Stimulated activated CD8-positive, alpha-beta memory T cell treated with anti-CD3 and anti-CD28 coated beads, Interleukin-4, amount 100 ng/mL, for 48 hours (primary cell): ENCODE measurements around the gene HOMER2.
"Not testable (repeated sequence)": the region's sequence is repeated elsewhere in the genome, so short reads cannot be mapped to it uniquely, and the experiment has no call there.

Source experiments
- DNase-seq: peaks from one replicate; pipeline ENCODE4 v3.0.0-alpha.2; 2020

Gene HOMER2

GRCh38 chr15:82892573-82892972, 59.9 kb downstream of the HOMER2 start:
- no peak for DNase-seq

DNA sequence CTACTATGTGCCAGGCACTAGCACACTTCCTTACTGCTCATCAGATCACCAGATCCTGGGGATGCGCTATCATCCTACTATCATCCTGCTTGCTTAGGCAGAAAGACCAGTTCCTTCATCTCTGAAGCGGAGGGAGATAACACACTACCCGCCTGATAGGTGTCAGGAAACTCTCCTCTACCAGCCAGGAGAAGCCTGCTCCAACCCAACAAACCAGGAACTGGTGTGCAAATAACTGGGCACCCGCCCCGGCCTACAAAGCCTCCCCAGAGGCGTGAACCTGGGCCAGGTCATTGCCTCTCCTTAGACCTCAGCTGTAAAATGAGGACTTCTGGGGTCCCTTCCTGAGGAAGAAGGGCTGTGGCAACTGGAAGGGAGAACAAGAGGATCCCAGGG, 61.5 kb downstream of the HOMER2 start:
- no peak for DNase-seq

DNA sequence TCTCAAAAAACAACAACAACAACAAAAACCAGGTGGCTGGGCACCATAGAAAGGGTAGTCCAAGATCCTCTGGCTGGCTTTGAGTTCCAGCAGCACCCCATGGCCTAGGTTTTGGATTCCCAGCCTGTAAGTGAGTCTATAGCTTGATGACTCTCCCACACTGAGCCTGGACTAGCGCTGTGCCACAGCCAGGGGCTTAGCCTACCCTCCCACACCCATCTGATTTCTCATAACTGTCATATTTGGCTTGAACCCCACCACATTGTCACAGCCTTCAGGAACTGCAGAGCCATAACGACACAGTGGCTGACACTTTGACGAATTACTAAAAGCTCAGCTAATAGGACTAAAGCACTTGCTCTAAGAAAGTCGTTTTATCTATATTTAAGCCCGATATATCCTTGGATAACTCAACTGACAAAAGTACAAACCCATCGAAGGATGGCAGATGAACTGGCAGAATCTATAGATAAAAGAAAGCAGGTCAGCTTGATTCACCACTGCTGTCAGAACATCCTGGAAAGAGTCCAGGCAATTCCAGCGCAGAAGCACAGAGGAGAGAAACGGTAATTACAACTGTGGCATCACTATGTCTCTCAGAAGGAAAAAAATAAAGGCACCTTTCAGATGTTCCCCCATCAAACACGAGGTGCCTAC, 62.1 kb downstream of the HOMER2 start:
- DNase-seq, result no peak

GRCh38 chr15:82882273-82882928, 70.1 kb downstream of the HOMER2 start:
- DNase-seq, result no peak

- DNase-seq, result no peak
Measured at GRCh38 chr15:82881747-82882146, 70.8 kb downstream of the HOMER2 start.

DNA sequence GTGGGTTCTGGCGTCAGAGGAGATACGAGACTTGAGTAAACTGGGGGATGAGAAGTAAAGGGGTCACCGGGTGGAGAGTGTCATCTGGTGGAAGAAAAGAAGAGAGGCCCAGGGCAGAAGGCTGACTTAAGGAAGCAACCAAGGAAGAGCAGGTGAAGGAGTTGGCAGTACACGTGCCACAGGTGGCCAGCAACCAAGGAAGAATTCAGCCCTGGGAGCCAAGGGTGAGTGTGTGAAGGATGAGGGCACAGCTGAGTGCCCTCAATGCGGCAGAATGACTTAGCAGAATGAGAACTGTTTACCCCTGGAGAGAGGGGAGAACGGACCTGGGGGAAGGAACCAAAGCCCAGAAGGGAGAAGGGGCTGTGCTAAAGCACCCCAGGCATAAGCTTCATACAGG, 71.8 kb downstream of the HOMER2 start:
- no peak for DNase-seq

GRCh38 chr15:82878325-82878724, 74.2 kb downstream of the HOMER2 start:
- no peak for DNase-seq

GRCh38 chr15:82877825-82878224, 74.7 kb downstream of the HOMER2 start:
- DNase-seq, result no peak

GRCh38 chr15:82875411-82876003, 77.0 kb downstream of the HOMER2 start:
- no peak for DNase-seq

DNA sequence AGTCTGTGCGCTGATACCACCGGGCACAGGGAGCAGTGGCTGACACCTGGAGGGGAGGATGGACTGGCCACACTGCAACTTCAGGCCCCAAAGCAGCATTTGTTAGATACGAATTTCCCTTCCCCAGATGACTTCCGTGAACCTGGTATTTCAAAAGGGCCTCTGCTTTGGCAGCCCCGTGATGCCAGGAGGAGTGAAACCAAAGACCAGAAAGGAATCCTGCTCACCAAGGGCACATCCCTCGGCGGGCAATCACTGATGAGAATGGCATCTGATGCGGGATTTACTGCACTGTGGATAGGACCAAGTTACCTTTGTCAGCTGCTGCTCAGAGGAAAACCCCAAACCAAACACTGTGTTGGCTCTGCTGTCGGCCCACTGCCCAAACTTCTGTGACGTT, 77.6 kb downstream of the HOMER2 start:
- DNase-seq, result no peak

DNA sequence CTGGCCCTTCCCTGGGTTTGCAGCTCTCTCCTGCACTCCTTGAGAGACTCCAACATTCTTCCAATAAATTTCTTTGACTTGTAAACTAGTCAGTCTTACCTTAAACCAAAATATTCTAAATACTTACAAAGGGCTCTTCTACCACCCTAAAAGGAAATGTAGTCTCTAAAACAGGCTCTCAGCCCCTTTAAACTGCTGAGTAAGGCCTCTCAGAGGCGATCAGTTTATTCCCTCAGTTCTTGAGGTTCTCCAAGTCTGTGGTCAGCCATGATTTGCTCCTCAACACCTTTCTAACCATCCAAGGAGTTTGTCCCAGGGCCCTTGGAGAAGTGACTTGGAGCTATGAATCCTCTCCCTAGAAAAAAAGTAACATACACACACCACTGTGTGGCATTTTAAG, 78.3 kb downstream of the HOMER2 start:
- no peak for DNase-seq

- no peak for DNase-seq
Measured at GRCh38 chr15:82873000-82873680, 79.4 kb downstream of the HOMER2 start.

- DNase-seq, result no peak
Measured at GRCh38 chr15:82871832-82872484, 80.6 kb downstream of the HOMER2 start.

GRCh38 chr15:82871358-82871757, 81.2 kb downstream of the HOMER2 start:
- no peak for DNase-seq

- DNase-seq, result no peak
Measured at GRCh38 chr15:82870727-82871320, 81.7 kb downstream of the HOMER2 start.

DNA sequence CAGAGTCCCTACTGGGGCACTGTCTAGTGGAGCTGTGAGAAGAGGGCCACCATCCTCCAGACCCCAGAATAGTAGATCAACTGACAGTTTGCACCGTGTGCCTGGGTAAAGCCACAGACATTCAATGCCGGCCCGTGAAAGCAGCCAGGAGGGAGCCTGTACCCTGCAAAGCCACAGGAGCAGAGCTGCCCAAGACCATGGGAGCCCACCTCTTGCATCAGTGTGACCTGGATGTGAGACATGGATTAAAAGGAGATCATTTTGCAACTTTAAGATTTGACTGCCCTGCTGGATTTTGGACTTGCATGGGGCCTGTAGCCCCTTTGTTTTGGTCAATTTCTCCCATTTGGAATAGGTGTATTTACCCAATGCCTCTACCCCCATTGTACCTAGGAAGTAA, 86.5 kb downstream of the HOMER2 start:
- DNase-seq, result not testable (repeated sequence)

DNA sequence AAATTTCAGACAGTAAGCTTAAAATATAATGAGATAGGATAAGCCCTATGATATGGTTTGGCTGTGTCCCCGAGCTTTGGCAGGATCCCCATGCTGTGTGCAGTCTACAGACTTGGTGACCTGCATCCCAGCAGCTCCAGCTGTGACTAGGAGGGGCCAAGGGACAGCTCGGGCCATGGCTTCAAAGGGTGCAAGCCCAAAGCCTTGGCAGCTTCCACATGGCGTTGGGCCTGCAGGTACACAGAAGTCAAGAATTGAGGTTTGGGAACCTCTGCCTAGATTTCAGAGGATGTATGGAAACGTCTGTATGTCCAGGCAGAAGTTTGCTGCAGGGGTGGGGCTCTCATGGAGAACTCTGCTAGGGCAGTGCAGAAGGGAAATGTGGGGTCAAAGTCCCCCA, 86.9 kb downstream of the HOMER2 start:
- not testable (repeated sequence) for DNase-seq

DNA sequence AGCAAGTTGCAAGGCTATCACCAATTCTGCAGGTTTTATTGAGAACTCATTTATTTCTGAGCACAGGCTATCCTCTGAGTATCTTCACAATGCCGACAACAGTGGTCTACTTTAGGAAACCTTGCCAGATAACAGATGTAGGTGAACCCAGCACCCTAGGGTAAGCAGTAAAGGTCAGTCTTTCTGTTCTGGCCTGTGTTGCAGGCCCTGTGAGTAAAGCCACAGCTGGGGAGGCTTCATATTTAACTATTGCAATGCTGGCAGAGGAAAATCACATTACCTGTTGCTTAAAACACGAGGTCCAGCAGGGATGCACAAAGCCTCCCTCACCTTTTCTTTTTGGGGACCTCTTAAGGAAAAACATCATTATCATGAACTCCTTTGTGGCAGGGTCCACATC, 87.6 kb downstream of the HOMER2 start:
- no peak for DNase-seq

DNA sequence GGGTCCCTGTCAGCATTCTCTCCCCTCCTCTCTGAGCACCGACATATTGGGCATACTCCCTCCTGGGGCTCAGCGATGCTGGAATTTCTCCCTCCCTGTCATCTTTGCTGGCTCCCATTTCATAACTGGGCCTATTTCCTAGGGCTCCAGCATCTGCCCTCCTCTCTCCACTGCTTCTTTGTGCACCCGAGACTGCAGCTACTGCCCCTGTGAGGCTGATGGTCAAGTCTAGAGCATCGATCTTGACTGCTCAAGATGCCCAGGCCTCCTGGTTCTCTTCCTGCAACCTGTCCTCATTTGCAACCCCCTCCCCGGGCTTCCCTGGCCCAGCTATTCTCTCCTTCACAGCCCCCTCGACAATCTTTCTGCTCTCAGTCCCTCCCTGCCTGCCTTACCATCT, 89.6 kb downstream of the HOMER2 start:
- DNase-seq, result no peak

- DNase-seq, result no peak
Measured at GRCh38 chr15:82858932-82859331, 93.6 kb downstream of the HOMER2 start.

DNA sequence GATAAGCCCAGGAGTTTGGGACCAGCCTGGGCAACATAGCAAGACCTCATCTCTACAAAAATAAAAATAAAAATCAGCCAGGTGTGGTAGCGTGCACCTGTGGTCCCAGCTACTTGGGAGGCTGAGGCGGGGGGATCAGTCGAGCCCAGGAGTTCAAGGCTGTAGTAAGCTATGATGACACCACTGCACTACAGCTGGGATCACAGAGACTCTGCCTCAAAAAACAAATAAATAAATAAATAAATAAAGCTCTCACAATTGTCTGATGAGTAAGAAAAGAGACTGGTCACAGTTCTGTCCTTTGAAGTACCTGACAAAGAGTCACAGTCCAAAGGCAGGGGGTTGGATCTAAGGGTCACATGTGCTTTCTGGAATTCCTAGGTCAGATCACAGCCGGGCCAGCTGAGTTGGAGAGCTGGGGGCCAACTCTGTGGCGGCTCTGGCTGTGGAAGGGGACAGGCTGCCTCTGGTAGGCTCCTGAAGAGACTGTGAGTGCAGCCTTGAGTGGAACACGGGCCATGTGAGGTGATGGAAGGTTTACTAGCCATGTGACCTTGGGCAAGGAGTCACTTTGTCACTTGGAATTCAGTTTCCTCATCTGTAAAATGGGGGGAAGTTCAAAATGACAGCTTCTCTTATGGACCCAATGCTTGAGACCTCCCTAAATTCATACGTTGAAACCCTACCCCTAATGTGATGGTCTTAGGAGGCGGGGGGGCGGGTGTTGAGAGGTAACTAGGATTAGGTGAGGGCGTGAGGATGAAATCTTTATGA, 95.9 kb downstream of the HOMER2 start:
- no peak for DNase-seq
